ENCODE results near the gene ATF4.

Gene ATF4

GRCh38 chr22:39522567-39523300 is 2.4 kb downstream of the ATF4 start:
- WGBS, 2 donors (ENCODE audit: extremely low coverage in 2 of 2, insufficient read length in 2 of 2, insufficient replicate concordance in 1 of 2), result no CpG with 5 or more reads among the region's 14 CpGs
- DNase-seq (ENCODE audit: low spot score), result no peak
- H3K4me2 ChIP-seq (ENCODE audit: insufficient read depth, low read length, poor library complexity, severe bottlenecking), result peak overlapping the region; percentile 31
- peaks cover 9% of the 10 kb centered on the region for H3K79me1 ChIP-seq (ENCODE audit: low read depth, low read length)
- H3K4me1 ChIP-seq (ENCODE audit: control insufficient read depth in 2 of 2, insufficient read depth in 1 of 2, low read depth in 1 of 2, low read length in 2 of 2), result peaks cover 24% of the 10 kb centered on the region in 2 donors
- peak overlapping the region; percentile 47 for H3K27ac ChIP-seq (replicated peaks; ENCODE audit: low read length)
- H3K18ac ChIP-seq (ENCODE audit: low read length), result no peak overlapping the region
- no peak overlapping the region for H2AK5ac ChIP-seq (ENCODE audit: low read depth, low read length)
- no peak overlapping the region for H2BK12ac ChIP-seq (ENCODE audit: low read length)
- no peak overlapping the region for H4K8ac ChIP-seq (ENCODE audit: low read depth, low read length)
- H4K91ac ChIP-seq (ENCODE audit: low read depth, low read length, poor library complexity), result no peak overlapping the region
- H3K4ac ChIP-seq (ENCODE audit: low read length), result no peak overlapping the region
- H3K9me3 ChIP-seq (replicated peaks in 1 of 2; ENCODE audit: control insufficient read depth in 2 of 2, insufficient read depth in 1 of 2, low read depth in 1 of 2, low read length in 2 of 2), result peaks cover 0 to 4% of the 10 kb centered on the region in 2 donors
- H2BK120ac ChIP-seq (ENCODE audit: low read depth, low read length), result no peak overlapping the region
- H3K27me3 ChIP-seq (ENCODE audit: control insufficient read depth in 3 of 3, insufficient read depth in 3 of 3, low read depth in 1 of 3, low read length in 3 of 3), result no peaks in the 10 kb centered on the region
- peak overlapping the region; percentile 24 for H3K9ac ChIP-seq (ENCODE audit: low read depth, low read length, poor library complexity)
- no peak overlapping the region for H2BK5ac ChIP-seq (ENCODE audit: low read length)
- no peak overlapping the region for H3K14ac ChIP-seq (ENCODE audit: low read length)
- no peak overlapping the region for H3K23ac ChIP-seq (ENCODE audit: low read depth, low read length, poor library complexity)
- H2BK15ac ChIP-seq (ENCODE audit: low read length), result no peak overlapping the region
- peaks cover 38 to 63% of the 10 kb centered on the region in 2 donors for H3K36me3 ChIP-seq (replicated peaks in 1 of 2; ENCODE audit: control insufficient read depth in 2 of 2, insufficient read depth in 2 of 2, low read length in 2 of 2)
- H2AFZ ChIP-seq (ENCODE audit: low read length), result no peak overlapping the region
- H3K4me3 ChIP-seq (ENCODE audit: low read length in 2 of 2), result peak overlapping the region; percentile 0 to 28

- Histone ChIP-seq H3K18ac (ENCODE audit: low read length) (no peak overlapping the region), H3K4me2 (ENCODE audit: insufficient read depth, low read length, poor library complexity, severe bottlenecking) (no peak overlapping the region), H2BK120ac (ENCODE audit: low read depth, low read length) (no peak overlapping the region), H2AFZ (ENCODE audit: low read length) (no peak overlapping the region), H3K14ac (ENCODE audit: low read length) (no peak overlapping the region), H3K27me3 (ENCODE audit: control insufficient read depth in 3 of 3, insufficient read depth in 3 of 3, low read depth in 1 of 3, low read length in 3 of 3) (no peaks in the 10 kb centered on the region), H3K4me1 (ENCODE audit: control insufficient read depth in 2 of 2, insufficient read depth in 1 of 2, low read depth in 1 of 2, low read length in 2 of 2) (peaks cover 19 to 20% of the 10 kb centered on the region in 2 donors), H3K36me3 (replicated peaks in 1 of 2; ENCODE audit: control insufficient read depth in 2 of 2, insufficient read depth in 2 of 2, low read length in 2 of 2) (peaks cover 43 to 71% of the 10 kb centered on the region in 2 donors), H2BK15ac (ENCODE audit: low read length) (no peak overlapping the region), H3K9me3 (replicated peaks in 1 of 2; ENCODE audit: control insufficient read depth in 2 of 2, insufficient read depth in 1 of 2, low read depth in 1 of 2, low read length in 2 of 2) (peaks cover 0 to 4% of the 10 kb centered on the region in 2 donors), H3K9ac (ENCODE audit: low read depth, low read length, poor library complexity) (no peak overlapping the region), H4K91ac (ENCODE audit: low read depth, low read length, poor library complexity) (no peak overlapping the region), H4K8ac (ENCODE audit: low read depth, low read length) (no peak overlapping the region), H3K79me1 (ENCODE audit: low read depth, low read length) (peaks cover 13% of the 10 kb centered on the region), H3K23ac (ENCODE audit: low read depth, low read length, poor library complexity) (no peak overlapping the region), H2BK12ac (ENCODE audit: low read length) (no peak overlapping the region), H3K4me3 (ENCODE audit: low read length in 2 of 2) (peak overlapping the region in 1 of 2 donors; percentile 2), H2BK5ac (ENCODE audit: low read length) (no peak overlapping the region), H3K4ac (ENCODE audit: low read length) (no peak overlapping the region), H2AK5ac (ENCODE audit: low read depth, low read length) (no peak overlapping the region), H3K27ac (replicated peaks; ENCODE audit: low read length) (peak overlapping the region; percentile 6)
- no CpG with 5 or more reads among the region's 13 CpGs for WGBS, 2 donors (ENCODE audit: extremely low coverage in 2 of 2, insufficient read length in 2 of 2, insufficient replicate concordance in 1 of 2)
- DNase-seq (ENCODE audit: low spot score), result no peak
Observed at GRCh38 chr22:39524089-39524752, 3.9 kb downstream of the ATF4 start.

GRCh38 chr22:39524753-39525657 is 4.6 kb downstream of the ATF4 start:
- H2AK5ac ChIP-seq (ENCODE audit: low read depth, low read length), result no peak overlapping the region
- H3K14ac ChIP-seq (ENCODE audit: low read length), result no peak overlapping the region
- no peak overlapping the region for H2BK12ac ChIP-seq (ENCODE audit: low read length)
- H3K18ac ChIP-seq (ENCODE audit: low read length), result no peak overlapping the region
- no peak for DNase-seq (ENCODE audit: low spot score)
- H3K4me1 ChIP-seq (ENCODE audit: control insufficient read depth in 2 of 2, insufficient read depth in 1 of 2, low read depth in 1 of 2, low read length in 2 of 2), result peaks cover 19 to 21% of the 10 kb centered on the region in 2 donors
- H3K27me3 ChIP-seq (ENCODE audit: control insufficient read depth in 3 of 3, insufficient read depth in 3 of 3, low read depth in 1 of 3, low read length in 3 of 3), result no peaks in the 10 kb centered on the region
- H3K4me2 ChIP-seq (ENCODE audit: insufficient read depth, low read length, poor library complexity, severe bottlenecking), result no peak overlapping the region
- no peak overlapping the region for H2AFZ ChIP-seq (ENCODE audit: low read length)
- peaks cover 13% of the 10 kb centered on the region for H3K79me1 ChIP-seq (ENCODE audit: low read depth, low read length)
- no peak overlapping the region for H3K4me3 ChIP-seq (ENCODE audit: low read length in 2 of 2)
- H3K9ac ChIP-seq (ENCODE audit: low read depth, low read length, poor library complexity), result no peak overlapping the region
- peaks cover 49 to 79% of the 10 kb centered on the region in 2 donors for H3K36me3 ChIP-seq (replicated peaks in 1 of 2; ENCODE audit: control insufficient read depth in 2 of 2, insufficient read depth in 2 of 2, low read length in 2 of 2)
- peak overlapping the region; percentile 45 for H3K23ac ChIP-seq (ENCODE audit: low read depth, low read length, poor library complexity)
- no peak overlapping the region for H3K27ac ChIP-seq (replicated peaks; ENCODE audit: low read length)
- H2BK15ac ChIP-seq (ENCODE audit: low read length), result no peak overlapping the region
- H4K8ac ChIP-seq (ENCODE audit: low read depth, low read length), result no peak overlapping the region
- no peak overlapping the region for H4K91ac ChIP-seq (ENCODE audit: low read depth, low read length, poor library complexity)
- no peak overlapping the region for H2BK120ac ChIP-seq (ENCODE audit: low read depth, low read length)
- H3K9me3 ChIP-seq (replicated peaks in 1 of 2; ENCODE audit: control insufficient read depth in 2 of 2, insufficient read depth in 1 of 2, low read depth in 1 of 2, low read length in 2 of 2), result peaks cover 0 to 4% of the 10 kb centered on the region in 2 donors
- H3K4ac ChIP-seq (ENCODE audit: low read length), result no peak overlapping the region
- no peak overlapping the region for H2BK5ac ChIP-seq (ENCODE audit: low read length)
- no CpG with 5 or more reads among the region's 10 CpGs for WGBS, 2 donors (ENCODE audit: extremely low coverage in 2 of 2, insufficient read length in 2 of 2, insufficient replicate concordance in 1 of 2)
